GM12872 (cell line): ENCODE measurements around the gene TSKU.

ENCODE experiments used
- CTCF ChIP-seq: IDR thresholded peaks from 3 replicates; pipeline ENCODE4 v1.5.1; 2011; ENCODE audit warnings: low read depth, mild to moderate bottlenecking, low read length, moderate library complexity; ENCODE audit not compliant: insufficient read depth

TSKU gene

DNA sequence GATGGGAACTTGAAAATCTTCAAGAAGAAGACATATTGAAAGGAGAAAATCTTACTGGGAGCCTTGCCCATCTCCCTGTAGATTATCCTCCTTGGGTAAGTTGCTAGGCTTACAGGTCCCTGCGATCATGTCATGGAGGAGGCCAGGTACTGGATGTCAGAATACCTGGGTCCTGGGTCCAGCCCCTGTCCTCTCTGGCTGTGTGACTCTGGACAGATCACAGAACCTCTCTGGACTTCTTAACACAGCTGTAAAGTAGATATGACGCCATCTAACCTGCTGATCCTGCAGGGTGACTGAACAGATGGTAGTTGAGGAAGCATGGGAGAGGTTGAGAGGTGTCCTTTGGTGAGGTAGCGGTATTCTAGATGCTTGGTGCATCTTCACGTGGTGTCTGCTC lies 4.1 kb downstream of the TSKU start:
- TF ChIP-seq CTCF, result no peak

DNA sequence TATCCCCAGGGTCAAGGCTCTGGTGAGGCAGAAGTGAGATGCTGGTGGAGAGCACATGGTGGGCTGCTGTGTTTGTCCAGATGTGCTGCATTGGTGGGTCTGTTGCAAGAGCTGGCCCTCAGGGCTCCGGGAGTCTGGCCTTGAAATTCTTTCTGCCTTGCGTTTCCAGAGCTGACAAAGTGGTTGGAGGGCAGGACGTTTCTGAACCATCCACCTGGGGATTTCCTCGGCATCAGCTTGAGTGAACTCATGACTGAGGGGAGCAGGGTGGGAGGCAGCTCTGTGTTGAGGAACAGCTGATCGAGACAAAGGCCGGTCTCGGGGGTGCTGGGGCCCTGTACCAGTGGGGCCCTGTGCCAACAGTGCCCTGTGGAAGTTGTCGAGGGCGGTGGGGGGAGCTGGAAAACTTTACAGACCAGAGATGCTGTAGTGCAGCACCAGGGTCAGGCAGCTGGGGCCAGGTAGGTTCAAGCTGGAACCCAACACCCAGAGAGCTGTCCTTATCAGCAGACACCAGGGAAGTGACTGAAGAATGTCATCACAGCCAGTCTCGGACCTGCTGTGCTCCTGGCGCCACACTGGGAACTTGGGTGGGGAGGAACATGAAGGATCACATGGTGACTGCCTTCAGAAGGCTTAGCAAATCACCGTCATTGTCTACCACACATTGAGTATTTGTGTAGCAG lies 4.9 kb downstream of the TSKU start:
- TF ChIP-seq CTCF, result no peak

DNA sequence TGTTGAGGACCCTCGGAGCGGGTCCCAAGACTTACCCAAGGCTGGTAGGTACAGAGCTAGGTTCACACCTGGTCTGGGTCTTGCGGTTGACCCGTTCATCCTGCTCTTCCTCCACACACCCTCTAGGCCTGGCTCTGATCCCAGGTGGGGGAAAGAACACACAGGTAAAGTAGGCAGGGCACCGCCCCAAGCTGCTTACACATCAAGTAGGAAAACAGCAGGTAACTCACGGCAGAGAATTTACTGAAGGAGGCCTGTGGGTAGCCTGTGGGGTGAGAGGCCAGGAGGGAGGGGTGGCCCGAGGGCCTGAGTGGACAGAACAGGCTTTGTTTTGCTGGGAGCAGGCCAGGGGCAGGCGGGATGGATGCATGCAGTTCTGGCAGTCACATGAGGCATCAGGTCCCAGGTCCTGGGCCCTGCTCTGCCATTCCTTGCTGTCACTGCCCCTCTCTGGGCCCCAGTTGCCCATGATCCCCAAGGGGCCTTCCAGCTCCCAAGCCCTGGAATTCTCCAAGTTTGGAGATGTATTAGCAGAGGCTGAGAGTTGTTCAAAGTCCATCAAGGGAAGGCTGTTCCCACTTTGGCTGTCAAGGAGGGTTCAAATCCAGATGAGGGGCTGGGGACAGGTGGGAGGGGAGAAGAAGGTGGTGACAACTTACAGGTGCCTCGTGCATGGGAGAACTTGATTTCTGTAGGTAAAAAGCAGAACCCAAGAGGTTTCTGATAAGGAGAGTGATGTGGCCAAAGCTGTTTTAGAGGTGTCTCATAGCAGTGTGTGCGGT lies 5.7 kb downstream of the TSKU start:
- no peak for TF ChIP-seq CTCF

DNA sequence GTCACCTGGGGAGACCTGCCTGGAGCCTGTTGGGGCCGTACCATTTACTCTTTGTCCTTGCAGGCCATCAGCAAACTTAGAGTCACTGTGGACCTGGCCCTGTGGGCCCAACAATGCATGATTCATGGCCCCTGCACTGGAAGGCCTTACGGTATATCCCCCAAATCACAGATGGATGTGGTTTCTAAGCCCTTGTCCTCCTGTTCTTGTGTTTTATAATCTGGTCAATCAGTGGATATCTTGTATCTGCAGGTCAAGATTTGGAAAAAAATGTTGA lies 6.2 kb downstream of the TSKU start:
- TF ChIP-seq CTCF, result no peak

GRCh38 chr11:76790251-76790650 lies 7.1 kb downstream of the TSKU start:
- no peak for TF ChIP-seq CTCF

DNA sequence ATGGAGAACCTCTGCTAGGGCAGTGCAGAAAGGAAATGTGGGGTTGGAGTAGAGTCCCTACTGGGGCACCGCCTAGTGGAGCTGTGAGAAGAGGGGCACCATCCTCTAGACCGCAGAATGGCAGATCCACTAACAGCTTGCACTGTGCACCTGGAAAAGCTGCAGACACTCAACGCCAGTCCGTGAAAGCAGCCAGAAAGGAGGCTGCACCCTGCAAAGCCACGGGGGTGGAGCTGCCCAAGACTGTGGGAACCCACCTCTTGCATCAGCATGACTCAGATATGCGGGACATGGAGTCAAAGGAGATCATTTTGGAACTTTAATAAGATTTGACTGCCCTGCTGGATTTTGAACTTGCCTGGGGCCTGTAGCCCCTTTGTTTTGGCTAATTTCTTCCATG lies 8.7 kb downstream of the TSKU start:
- no peak for TF ChIP-seq CTCF

GRCh38 chr11:76792505-76793264 lies 9.5 kb downstream of the TSKU start:
- TF ChIP-seq CTCF, result no peak
